ENCODE data around the gene SHOC1. TPM values are rescaled to one million over a fixed set of nuclear protein-coding genes. Genes with fewer than 3 reads are reported as not detected.
"Not testable (repeated sequence)": the region's sequence is repeated elsewhere in the genome, so short reads cannot be mapped to it uniquely, and the experiment has no call there.

The SHOC1 gene
- total RNA-seq, 1 experiment from 2014 or later: not detected

DNA sequence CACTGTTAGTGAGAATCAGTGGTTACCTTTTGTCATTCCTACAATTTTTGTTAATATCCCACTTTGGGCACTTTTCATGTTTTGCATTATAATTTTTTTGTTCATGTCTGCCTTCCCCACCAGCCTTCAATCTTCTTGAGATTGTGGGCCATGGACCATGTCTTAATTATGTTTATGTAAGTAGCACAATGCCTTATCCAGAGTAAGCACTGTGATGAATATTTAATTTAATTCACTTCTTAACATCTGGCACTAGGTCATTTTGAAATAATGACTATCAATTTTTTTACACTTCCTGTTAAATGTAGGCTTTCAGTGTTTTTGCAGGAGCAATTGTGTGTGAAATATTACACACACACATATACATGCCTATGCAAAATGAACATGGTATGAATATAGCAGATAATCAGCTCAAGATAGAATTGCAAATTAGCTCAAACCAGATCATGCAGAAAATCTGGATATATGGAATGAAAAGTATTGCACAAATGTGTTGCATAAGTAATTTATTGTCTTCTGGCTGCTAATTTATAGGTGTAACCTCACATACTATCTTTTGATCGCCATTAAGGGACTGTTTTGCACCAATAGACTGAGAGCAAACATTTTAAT is 5.3 kb upstream of the SHOC1 start:
- no peak for DNase-seq
- Histone ChIP-seq H3K4me2 (ENCODE audit: low read depth, low read length, poor library complexity, severe bottlenecking) (no peak overlapping the region), H3K4me3 (ENCODE audit: low read length) (no peak overlapping the region), H3K79me2 (ENCODE audit: low read length) (no peaks in the 10 kb centered on the region), H3K36me3 (ENCODE audit: insufficient read depth, low read length) (no peaks in the 10 kb centered on the region), H3K4me1 (ENCODE audit: low read length) (no peaks in the 10 kb centered on the region), H3K9ac (ENCODE audit: low read length) (no peak overlapping the region), H2AFZ (ENCODE audit: low read length) (no peak overlapping the region), H4K20me1 (ENCODE audit: insufficient read depth, low read depth, low read length) (no peaks in the 10 kb centered on the region), H3K27me3 (ENCODE audit: low read length) (no peaks in the 10 kb centered on the region), H3K9me2 (replicated peaks; ENCODE audit: insufficient read depth, low read length) (no peaks in the 10 kb centered on the region), H3K9me3 (ENCODE audit: low read length) (no peaks in the 10 kb centered on the region), H3K27ac (ENCODE audit: low read length) (no peak overlapping the region)

DNA sequence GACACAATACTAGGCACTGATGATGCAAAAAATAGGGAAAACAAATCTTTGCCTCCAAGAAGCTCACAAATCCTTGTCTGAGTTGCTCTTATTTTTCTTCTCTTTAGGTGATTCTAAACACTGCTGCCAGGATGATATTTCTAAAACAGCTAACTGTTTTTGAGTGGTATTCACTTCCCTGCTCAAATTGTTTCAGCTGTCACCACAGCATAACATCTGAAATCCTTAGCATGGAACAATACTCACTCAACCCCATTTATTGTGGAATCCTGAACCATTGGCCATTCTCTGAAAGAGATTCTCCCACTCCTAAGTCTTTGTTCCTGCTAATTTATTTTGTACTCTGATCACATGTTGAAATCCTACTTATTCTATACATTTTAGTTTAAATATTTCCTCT is 4.8 kb upstream of the SHOC1 start:
- H3K9me3 ChIP-seq (ENCODE audit: low read length): no peaks in the 10 kb centered on the region
- no peak for DNase-seq
- no peaks in the 10 kb centered on the region for H4K20me1 ChIP-seq (ENCODE audit: insufficient read depth, low read depth, low read length)
- no peaks in the 10 kb centered on the region for H3K9me2 ChIP-seq (replicated peaks; ENCODE audit: insufficient read depth, low read length)
- no peaks in the 10 kb centered on the region for H3K27me3 ChIP-seq (ENCODE audit: low read length)
- no peak overlapping the region for H2AFZ ChIP-seq (ENCODE audit: low read length)
- H3K4me2 ChIP-seq (ENCODE audit: low read depth, low read length, poor library complexity, severe bottlenecking): no peak overlapping the region
- no peak overlapping the region for H3K4me3 ChIP-seq (ENCODE audit: low read length)
- no peaks in the 10 kb centered on the region for H3K36me3 ChIP-seq (ENCODE audit: insufficient read depth, low read length)
- H3K27ac ChIP-seq (ENCODE audit: low read length): no peak overlapping the region
- no peak overlapping the region for H3K9ac ChIP-seq (ENCODE audit: low read length)
- no peaks in the 10 kb centered on the region for H3K79me2 ChIP-seq (ENCODE audit: low read length)
- no peaks in the 10 kb centered on the region for H3K4me1 ChIP-seq (ENCODE audit: low read length)

DNA sequence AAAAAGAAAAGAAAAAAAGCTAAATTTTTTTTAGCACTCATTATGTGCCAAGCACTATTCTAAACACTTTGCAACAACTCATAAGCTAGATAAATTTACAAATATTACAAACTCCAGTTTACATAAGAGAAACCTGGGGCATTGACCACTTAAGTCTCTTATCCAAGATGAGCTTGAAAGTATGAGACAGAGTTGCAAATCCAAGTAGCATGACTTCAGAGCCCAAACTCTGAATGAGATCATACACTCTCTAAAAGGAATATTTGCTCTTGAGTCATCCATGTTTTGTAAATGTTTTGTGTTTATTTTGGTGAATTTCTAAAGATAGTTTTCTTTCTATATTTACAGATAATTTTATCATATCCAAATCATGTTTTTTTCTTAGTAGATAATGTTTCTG is 4.0 kb upstream of the SHOC1 start:
- H3K9me3 ChIP-seq (ENCODE audit: low read length): no peaks in the 10 kb centered on the region
- H2AFZ ChIP-seq (ENCODE audit: low read length): no peak overlapping the region
- no peak overlapping the region for H3K27ac ChIP-seq (ENCODE audit: low read length)
- no peaks in the 10 kb centered on the region for H3K27me3 ChIP-seq (ENCODE audit: low read length)
- no peak overlapping the region for H3K4me2 ChIP-seq (ENCODE audit: low read depth, low read length, poor library complexity, severe bottlenecking)
- no peaks in the 10 kb centered on the region for H3K4me1 ChIP-seq (ENCODE audit: low read length)
- no peak overlapping the region for H3K9ac ChIP-seq (ENCODE audit: low read length)
- H3K4me3 ChIP-seq (ENCODE audit: low read length): no peak overlapping the region
- H3K36me3 ChIP-seq (ENCODE audit: insufficient read depth, low read length): no peaks in the 10 kb centered on the region
- no peaks in the 10 kb centered on the region for H3K79me2 ChIP-seq (ENCODE audit: low read length)
- DNase-seq: no peak
- no peaks in the 10 kb centered on the region for H3K9me2 ChIP-seq (replicated peaks; ENCODE audit: insufficient read depth, low read length)
- no peaks in the 10 kb centered on the region for H4K20me1 ChIP-seq (ENCODE audit: insufficient read depth, low read depth, low read length)

DNA sequence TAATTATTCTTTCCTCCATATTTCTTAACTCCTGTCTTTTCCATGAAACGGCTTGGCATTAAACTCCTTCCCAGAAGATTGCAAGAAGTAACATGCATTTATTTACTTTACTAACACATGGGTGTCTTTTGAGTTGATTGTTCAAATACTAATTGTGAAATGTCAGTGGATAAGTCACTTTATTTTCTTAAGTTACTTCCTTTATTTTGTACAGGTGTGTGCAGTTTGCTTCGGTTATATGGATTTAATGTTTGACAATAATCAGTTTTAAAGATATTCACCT is 761 bp upstream of the SHOC1 start:
- no peaks in the 10 kb centered on the region for H3K9me2 ChIP-seq (replicated peaks; ENCODE audit: insufficient read depth, low read length)
- no peak overlapping the region for H2AFZ ChIP-seq (ENCODE audit: low read length)
- no peaks in the 10 kb centered on the region for H4K20me1 ChIP-seq (ENCODE audit: insufficient read depth, low read depth, low read length)
- no peaks in the 10 kb centered on the region for H3K36me3 ChIP-seq (ENCODE audit: insufficient read depth, low read length)
- H3K4me2 ChIP-seq (ENCODE audit: low read depth, low read length, poor library complexity, severe bottlenecking): no peak overlapping the region
- no peaks in the 10 kb centered on the region for H3K4me1 ChIP-seq (ENCODE audit: low read length)
- H3K79me2 ChIP-seq (ENCODE audit: low read length): no peaks in the 10 kb centered on the region
- H3K27ac ChIP-seq (ENCODE audit: low read length): no peak overlapping the region
- no peak for DNase-seq
- no peak overlapping the region for H3K4me3 ChIP-seq (ENCODE audit: low read length)
- no peaks in the 10 kb centered on the region for H3K27me3 ChIP-seq (ENCODE audit: low read length)
- H3K9ac ChIP-seq (ENCODE audit: low read length): no peak overlapping the region
- no peaks in the 10 kb centered on the region for H3K9me3 ChIP-seq (ENCODE audit: low read length)

DNA sequence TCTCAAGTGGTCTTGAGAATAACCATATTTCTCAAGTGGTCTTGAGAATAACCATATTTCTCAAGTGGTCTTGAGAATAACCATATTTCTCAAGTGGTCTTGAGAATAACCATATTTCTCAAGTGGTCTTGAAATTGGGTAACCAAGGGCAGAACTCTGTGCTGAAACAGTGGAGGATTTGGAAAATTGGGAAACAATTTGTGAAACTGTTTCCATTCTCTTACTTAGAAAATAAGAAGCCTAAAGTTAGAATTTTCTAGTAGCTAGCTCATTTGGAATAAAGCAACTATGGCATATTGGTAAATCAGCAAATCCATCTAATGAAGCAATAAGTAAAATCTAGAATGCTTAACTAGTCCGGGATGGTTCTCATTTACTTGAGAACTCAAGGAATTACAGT is 2.9 kb downstream of the SHOC1 start:
- not testable (repeated sequence) for DNase-seq; H3K9me3 ChIP-seq (ENCODE audit: low read length); H3K9ac ChIP-seq (ENCODE audit: low read length); H4K20me1 ChIP-seq (ENCODE audit: insufficient read depth, low read depth, low read length); H3K9me2 ChIP-seq (replicated peaks; ENCODE audit: insufficient read depth, low read length); H3K79me2 ChIP-seq (ENCODE audit: low read length); H3K27me3 ChIP-seq (ENCODE audit: low read length); H3K36me3 ChIP-seq (ENCODE audit: insufficient read depth, low read length); H3K27ac ChIP-seq (ENCODE audit: low read length); H2AFZ ChIP-seq (ENCODE audit: low read length); H3K4me3 ChIP-seq (ENCODE audit: low read length); H3K4me2 ChIP-seq (ENCODE audit: low read depth, low read length, poor library complexity, severe bottlenecking); H3K4me1 ChIP-seq (ENCODE audit: low read length)

DNA sequence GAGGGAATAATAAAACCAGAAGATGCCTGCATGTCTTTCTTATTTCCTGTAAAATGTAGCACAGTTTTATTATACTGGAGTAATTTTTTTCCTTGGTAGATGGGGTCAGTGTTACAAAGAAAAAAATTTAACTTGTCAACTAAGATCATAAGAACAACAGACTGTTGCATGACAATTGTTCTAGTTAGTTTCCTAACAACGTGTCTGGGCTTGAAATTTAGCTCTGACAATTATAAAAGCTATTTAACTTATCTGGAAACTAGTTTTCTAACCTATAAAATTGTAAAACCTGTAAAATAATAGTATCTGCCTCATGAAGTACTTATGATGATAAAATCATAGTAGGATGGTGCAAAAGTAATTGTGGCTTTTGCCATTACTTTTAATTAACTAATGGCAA is 4.9 kb downstream of the SHOC1 start:
- Histone ChIP-seq H3K9ac (ENCODE audit: low read length) (no peak overlapping the region), H3K27ac (ENCODE audit: low read length) (no peak overlapping the region), H3K4me3 (ENCODE audit: low read length) (no peak overlapping the region), H2AFZ (ENCODE audit: low read length) (no peak overlapping the region), H3K79me2 (ENCODE audit: low read length) (no peaks in the 10 kb centered on the region), H3K27me3 (ENCODE audit: low read length) (no peaks in the 10 kb centered on the region), H3K9me3 (ENCODE audit: low read length) (no peaks in the 10 kb centered on the region), H3K36me3 (ENCODE audit: insufficient read depth, low read length) (no peaks in the 10 kb centered on the region), H3K9me2 (replicated peaks; ENCODE audit: insufficient read depth, low read length) (no peaks in the 10 kb centered on the region), H3K4me1 (ENCODE audit: low read length) (no peaks in the 10 kb centered on the region), H4K20me1 (ENCODE audit: insufficient read depth, low read depth, low read length) (no peaks in the 10 kb centered on the region), H3K4me2 (ENCODE audit: low read depth, low read length, poor library complexity, severe bottlenecking) (no peak overlapping the region)
- no peak for DNase-seq

DNA sequence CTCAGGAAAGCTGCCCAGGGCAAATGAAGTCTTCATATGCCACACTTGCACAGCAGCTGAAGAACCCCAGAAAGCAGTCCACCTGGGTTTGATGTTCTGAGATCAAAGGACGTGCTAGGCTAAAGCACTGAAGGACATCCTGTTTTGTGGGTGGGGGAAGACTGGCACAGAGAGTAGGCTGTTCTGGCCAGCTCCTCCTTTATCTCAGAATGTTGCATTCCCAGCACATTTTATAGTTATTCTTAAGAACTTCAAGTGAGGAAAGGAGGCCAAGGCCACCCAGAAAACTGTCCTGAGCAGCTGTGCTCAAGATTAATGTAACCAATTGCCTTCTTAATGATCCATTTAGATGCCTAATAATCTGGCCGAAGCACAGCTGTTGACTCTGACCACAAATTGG is 10.9 kb downstream of the SHOC1 start:
- Histone ChIP-seq H3K36me3 (ENCODE audit: insufficient read depth, low read length) (no peaks in the 10 kb centered on the region), H3K4me1 (ENCODE audit: low read length) (no peaks in the 10 kb centered on the region), H3K9me3 (ENCODE audit: low read length) (no peaks in the 10 kb centered on the region), H2AFZ (ENCODE audit: low read length) (no peak overlapping the region), H3K4me2 (ENCODE audit: low read depth, low read length, poor library complexity, severe bottlenecking) (no peak overlapping the region), H3K9me2 (replicated peaks; ENCODE audit: insufficient read depth, low read length) (no peaks in the 10 kb centered on the region), H3K27me3 (ENCODE audit: low read length) (no peaks in the 10 kb centered on the region), H3K79me2 (ENCODE audit: low read length) (no peaks in the 10 kb centered on the region), H4K20me1 (ENCODE audit: insufficient read depth, low read depth, low read length) (no peaks in the 10 kb centered on the region), H3K9ac (ENCODE audit: low read length) (no peak overlapping the region), H3K27ac (ENCODE audit: low read length) (no peak overlapping the region), H3K4me3 (ENCODE audit: low read length) (no peak overlapping the region)
- DNase-seq: no peak

DNA sequence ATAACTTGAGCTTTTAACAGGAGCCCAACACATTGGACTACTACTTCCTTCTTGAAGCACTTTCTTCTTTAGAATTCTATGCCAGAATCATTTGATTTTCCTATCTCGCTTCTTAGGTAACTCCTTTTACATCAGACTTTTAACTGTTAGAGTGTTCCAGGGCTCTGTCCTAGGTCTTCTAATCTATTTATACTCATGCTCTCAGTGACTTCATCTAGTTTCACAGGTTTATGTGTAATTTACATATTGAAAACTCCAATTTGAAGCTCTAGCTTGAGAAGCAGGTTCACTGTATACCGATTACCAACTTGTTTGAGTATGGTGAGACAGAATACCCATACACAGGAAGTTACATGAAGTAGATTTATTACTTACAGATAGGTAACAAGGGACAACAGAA is 11.3 kb downstream of the SHOC1 start:
- Histone ChIP-seq H3K9me2 (replicated peaks; ENCODE audit: insufficient read depth, low read length) (no peaks in the 10 kb centered on the region), H3K36me3 (ENCODE audit: insufficient read depth, low read length) (no peaks in the 10 kb centered on the region), H2AFZ (ENCODE audit: low read length) (no peak overlapping the region), H3K4me1 (ENCODE audit: low read length) (no peaks in the 10 kb centered on the region), H3K79me2 (ENCODE audit: low read length) (no peaks in the 10 kb centered on the region), H3K4me3 (ENCODE audit: low read length) (no peak overlapping the region), H3K4me2 (ENCODE audit: low read depth, low read length, poor library complexity, severe bottlenecking) (no peak overlapping the region), H3K9ac (ENCODE audit: low read length) (no peak overlapping the region), H3K27me3 (ENCODE audit: low read length) (no peaks in the 10 kb centered on the region), H4K20me1 (ENCODE audit: insufficient read depth, low read depth, low read length) (no peaks in the 10 kb centered on the region), H3K9me3 (ENCODE audit: low read length) (no peaks in the 10 kb centered on the region), H3K27ac (ENCODE audit: low read length) (no peak overlapping the region)
- DNase-seq: no peak

DNA sequence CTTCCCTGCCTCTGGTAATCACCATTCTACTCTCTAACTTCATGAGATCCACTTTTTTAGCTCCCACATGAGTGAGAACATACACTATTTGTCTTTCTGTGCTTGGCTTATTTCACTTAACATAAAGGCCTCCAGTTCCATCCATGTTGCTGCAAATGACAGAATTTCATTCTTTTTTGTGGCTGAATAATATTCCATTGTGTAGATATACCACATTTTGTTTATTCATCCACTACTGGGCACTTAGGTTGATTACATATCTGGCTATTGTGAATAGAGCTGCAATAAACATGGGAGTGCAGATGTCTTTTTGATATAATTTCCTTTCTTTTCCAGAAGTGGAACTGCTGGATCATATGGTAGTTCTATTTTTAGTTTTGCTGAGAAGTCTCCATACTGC is 28.7 kb downstream of the SHOC1 start:
- Histone ChIP-seq H3K9me2 (replicated peaks; ENCODE audit: insufficient read depth, low read length) (no peaks in the 10 kb centered on the region), H3K4me2 (ENCODE audit: low read depth, low read length, poor library complexity, severe bottlenecking) (no peak overlapping the region), H2AFZ (ENCODE audit: low read length) (no peak overlapping the region), H3K9me3 (ENCODE audit: low read length) (peaks cover 6% of the 10 kb centered on the region), H3K4me1 (ENCODE audit: low read length) (no peaks in the 10 kb centered on the region), H3K27me3 (ENCODE audit: low read length) (no peaks in the 10 kb centered on the region), H3K79me2 (ENCODE audit: low read length) (no peaks in the 10 kb centered on the region), H3K9ac (ENCODE audit: low read length) (no peak overlapping the region), H3K4me3 (ENCODE audit: low read length) (no peak overlapping the region), H4K20me1 (ENCODE audit: insufficient read depth, low read depth, low read length) (no peaks in the 10 kb centered on the region), H3K27ac (ENCODE audit: low read length) (no peak overlapping the region), H3K36me3 (ENCODE audit: insufficient read depth, low read length) (no peaks in the 10 kb centered on the region)
- DNase-seq: no peak

All from Karpas-422 (cell line).